AG10803 (cell line): Measurements from ENCODE around the gene CCDC78.

Source experiments
- DNase-seq: peaks from one replicate; pipeline ENCODE4 v3.0.0; 2010; ENCODE audit warnings: low read depth
- H3K4me3 ChIP-seq: 2 replicates; pipeline ENCODE4 v1.5.1; 2011; ENCODE audit warnings: mild to moderate bottlenecking, low read length, control low read depth
- TF ChIP-seq, protein P1 (sequence below): conservative IDR thresholded peaks from 2 replicates; pipeline ENCODE4 v1.5.1; 2011; ENCODE audit warnings: mild to moderate bottlenecking, low read length, control low read depth, inconsistent platforms

The CCDC78 gene

DNA sequence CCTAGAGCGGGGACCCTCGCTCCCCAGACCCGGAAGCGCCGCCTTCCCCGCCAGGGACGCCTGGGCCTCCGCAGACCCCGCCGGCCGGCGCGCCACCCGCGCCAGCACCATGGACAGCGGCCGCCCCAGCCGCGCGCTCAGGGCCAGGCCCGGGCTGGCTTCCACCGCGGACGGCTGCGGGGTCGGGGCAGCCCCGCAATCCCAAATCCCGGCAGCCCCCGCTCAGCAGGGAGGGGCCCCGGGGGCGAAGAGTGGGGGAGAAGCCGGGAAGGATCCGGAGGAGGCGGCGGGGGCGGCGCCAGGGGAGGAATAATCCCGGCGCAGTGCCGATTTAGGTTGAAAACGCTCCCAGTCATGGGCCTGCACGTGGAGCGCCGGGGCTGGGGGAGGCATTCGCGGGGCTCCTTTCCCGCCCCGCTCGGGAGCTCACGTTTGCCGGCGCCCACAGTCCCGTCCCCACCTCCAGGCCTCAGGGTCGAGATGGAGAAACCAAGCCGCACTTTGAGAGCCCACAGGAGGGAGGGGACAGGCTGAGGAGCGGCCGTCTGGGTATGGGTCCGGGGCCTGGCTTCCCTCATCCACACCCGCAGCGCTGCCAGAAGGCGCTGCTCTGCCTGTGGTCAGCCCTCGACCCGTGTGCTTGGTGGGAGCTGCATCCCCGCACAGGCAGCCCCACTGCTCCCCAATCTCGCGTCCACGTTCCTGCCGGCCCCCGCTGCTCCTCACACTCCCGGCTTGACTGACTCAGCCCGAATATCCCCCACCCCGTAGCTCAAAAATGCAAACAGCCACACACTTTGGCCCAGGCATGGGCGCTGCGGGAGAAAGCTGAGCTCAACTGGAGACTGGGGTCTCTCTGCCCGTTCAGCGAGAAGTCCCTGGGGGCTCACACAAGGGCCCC, 25.3 kb downstream of the CCDC78 start:
- TF ChIP-seq, protein P1, sequence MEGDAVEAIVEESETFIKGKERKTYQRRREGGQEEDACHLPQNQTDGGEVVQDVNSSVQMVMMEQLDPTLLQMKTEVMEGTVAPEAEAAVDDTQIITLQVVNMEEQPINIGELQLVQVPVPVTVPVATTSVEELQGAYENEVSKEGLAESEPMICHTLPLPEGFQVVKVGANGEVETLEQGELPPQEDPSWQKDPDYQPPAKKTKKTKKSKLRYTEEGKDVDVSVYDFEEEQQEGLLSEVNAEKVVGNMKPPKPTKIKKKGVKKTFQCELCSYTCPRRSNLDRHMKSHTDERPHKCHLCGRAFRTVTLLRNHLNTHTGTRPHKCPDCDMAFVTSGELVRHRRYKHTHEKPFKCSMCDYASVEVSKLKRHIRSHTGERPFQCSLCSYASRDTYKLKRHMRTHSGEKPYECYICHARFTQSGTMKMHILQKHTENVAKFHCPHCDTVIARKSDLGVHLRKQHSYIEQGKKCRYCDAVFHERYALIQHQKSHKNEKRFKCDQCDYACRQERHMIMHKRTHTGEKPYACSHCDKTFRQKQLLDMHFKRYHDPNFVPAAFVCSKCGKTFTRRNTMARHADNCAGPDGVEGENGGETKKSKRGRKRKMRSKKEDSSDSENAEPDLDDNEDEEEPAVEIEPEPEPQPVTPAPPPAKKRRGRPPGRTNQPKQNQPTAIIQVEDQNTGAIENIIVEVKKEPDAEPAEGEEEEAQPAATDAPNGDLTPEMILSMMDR: no peak
- DNase-seq: no peak

DNA sequence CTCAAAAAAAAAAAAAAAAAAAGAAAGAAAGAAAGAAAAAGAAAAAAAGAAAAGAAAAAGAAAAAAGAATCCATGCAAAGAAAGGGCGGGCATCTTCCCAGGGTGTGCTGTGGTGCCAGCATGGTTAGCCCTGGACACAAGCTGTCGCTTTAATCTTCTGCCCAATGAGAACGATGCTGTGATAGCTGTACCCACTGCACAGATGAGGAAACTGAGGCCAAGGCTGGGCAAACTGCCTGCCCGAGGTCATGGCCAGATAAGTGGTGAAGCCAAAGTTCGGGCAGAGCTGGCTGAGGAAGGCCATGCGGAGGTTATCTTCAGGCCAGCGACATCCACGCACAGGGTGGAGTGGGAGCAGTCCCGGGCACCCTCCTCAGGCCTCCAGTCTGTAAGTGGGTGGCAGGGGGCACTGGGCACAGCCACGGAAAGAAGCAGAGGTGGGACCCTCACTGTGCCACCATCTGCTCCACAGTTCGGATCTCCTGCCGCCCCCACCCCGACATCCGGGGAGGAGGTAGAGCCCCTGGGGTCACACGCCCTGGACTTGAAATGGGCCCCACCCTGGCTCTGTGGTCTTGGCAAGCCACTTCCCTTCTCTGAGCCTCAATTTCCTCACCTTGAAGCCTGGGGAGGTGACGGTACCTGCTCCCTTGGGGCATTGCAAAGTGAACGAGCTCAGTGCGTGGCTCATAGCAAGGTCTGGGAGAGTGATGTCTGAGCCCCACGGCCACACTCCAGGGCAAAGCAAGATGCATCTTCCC, 27.2 kb downstream of the CCDC78 start:
- no peak overlapping the region for H3K4me3 ChIP-seq
- TF ChIP-seq, protein P1: no peak

More for the DNA sequence above, 25.3 kb downstream of the CCDC78 start:
- H3K4me3 ChIP-seq: no peak overlapping the region

DNA sequence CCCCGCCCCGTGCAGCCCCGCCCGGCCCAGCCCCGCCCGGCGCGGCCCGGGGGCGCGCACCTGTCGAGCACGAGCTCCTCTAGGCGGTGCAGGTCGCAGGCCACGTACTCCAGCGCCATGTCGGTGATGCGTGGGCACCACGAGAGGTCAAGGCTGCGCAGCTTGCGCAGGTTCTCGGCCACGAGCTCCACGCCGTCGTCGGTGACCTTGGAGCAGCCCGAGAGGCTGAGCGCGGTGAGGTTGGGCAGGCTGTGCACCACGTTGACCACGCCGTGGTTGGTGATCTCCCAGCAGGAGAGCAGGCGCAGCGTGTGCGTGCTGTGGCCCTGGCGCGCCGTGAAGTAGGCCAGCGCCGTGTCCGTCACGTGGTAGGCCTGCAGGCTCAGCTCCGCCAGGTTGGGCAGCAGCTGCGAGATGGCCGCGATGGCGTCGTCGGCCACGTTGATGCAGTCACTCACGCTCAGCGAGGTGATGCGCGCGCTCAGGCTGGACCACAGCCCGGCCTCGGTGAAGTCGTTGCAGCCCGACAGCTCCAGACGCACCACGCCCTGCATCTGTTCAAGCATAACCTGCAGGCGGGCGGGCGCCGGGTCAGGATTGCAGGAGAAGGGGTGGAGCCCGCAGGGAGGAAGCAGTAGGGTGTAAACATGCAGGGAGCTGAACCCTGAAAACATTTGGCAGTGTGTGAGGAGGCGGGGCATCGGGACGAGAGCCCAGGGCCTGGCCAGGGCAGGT, 30.7 kb downstream of the CCDC78 start:
- TF ChIP-seq, protein P1: no peak
- H3K4me3 ChIP-seq: no peak overlapping the region
- no peak for DNase-seq

More for the DNA sequence above, 27.2 kb downstream of the CCDC78 start:
- DNase-seq: no peak

DNA sequence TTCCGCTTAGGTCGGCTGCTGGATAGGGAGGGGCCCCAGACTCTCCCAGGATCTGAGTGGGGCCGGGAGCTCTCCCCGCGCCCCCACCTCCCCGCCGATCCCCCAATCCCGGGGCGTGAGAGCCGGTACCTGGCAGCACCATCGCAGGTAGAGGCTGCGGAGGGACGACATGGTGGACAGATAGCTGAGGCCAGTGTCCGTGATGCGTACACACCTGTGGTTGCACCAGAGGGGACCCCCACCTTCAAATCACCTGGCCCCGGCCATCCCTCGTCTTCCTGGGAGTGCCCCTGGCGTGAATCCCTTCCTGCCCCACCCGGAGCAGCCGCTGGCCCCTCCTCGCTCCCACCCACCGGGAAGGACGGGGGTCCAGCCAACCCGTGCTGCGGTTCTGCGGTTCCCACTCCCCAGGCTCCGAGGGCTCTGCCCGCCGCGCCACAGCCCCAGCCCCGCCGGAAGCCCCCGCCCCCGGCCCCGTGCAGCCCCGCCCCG, 31.3 kb downstream of the CCDC78 start:
- H3K4me3 ChIP-seq: no peak overlapping the region
- TF ChIP-seq, protein P1: no peak

DNA sequence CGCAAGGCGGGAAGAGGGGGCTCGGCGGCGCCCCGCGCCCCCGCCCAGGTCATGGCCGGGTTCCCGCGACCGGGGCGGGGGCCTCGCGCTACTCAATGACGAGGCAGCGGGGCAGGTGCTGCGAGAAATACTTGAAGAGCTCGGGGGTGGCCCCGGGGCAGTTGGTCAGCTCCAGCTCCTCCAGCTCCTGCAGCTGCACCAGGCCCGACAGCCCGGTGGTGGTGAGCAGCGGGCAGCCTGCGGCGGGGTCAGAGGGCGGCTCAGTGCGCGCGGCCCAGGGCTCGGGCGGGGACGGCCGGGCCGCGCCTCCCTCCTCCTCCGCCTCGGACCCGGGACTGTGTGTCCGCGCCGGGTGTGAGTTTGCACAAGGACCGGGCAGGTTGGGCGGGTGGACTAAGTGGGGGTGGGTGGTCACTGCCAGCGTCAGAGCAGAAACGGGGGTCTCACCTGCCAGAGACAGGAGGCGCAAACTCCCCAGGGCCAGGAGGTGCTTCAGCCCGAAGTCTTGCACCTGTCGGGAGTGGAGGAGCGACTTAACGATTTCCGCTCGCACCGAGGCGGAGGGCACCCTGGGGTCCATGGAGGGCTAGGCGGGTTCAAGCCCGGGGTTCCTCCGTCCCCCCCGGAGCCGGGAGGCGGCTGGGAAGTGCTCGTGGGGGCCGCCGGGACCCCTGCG, 31.9 kb downstream of the CCDC78 start:
- TF ChIP-seq, protein P1: no peak
- no peak for DNase-seq
- no peak overlapping the region for H3K4me3 ChIP-seq

More for the DNA sequence above, 31.3 kb downstream of the CCDC78 start:
- DNase-seq: no peak

DNA sequence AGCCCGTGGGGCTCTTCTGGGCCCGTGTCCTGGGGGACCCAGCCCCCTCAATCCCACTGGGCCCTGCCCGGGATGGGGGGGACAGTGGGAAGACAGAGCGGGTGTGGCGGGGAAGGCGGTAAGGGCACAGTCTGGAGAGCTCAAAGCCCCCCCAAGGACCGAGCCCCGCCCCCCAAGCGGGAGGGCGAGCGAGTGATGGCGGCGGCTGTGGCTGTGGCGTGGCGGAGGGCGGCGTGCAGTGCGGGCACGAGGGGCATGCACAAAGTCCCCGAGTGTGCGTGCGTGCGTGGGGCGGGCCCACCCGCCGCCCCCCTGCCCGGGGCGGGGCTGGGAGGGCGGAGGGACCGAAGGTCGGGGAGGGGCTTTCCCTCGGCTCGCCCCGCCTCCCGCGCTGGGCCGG, 32.5 kb downstream of the CCDC78 start:
- DNase-seq: no peak
- H3K4me3 ChIP-seq: no peak overlapping the region

More for the DNA sequence above, 32.5 kb downstream of the CCDC78 start:
- TF ChIP-seq, protein P1: no peak
